GM23338 (cell line): Measurements from ENCODE around the gene EPHB1.

Experiments
- CREB1 ChIP-seq: fragments of 250-450 bp; sonication (Bioruptor Pico); IDR thresholded peaks from 2 replicates; pipeline ENCODE4 v1.5.0; 2020; ENCODE audit warnings: low read depth, mild to moderate bottlenecking, moderate library complexity
- EZH2 ChIP-seq: fragments of 200-600 bp; sonication (generic); IDR thresholded peaks from one replicate; pipeline ENCODE4 v1.8.0; 2017; ENCODE audit warnings: antibody characterized with exemption, mild to moderate bottlenecking, low read depth; ENCODE audit not compliant: unreplicated experiment
- EZH2phosphoT487 ChIP-seq: fragments of 200-600 bp; sonication (generic); IDR thresholded peaks from one replicate; pipeline ENCODE4 v1.8.1; 2018; ENCODE audit warnings: antibody characterized with exemption; ENCODE audit not compliant: unreplicated experiment
- JUNB ChIP-seq: IDR thresholded peaks from one replicate; pipeline ENCODE4 v1.6.1; 2016; ENCODE audit warnings: antibody characterized with exemption; ENCODE audit not compliant: unreplicated experiment
- POLR2AphosphoS5 ChIP-seq: IDR thresholded peaks from 2 replicates; pipeline ENCODE4 v1.6.1; 2016; ENCODE audit warnings: antibody characterized with exemption, low read depth
- STAT1 ChIP-seq: IDR thresholded peaks from one replicate; pipeline ENCODE4 v1.6.1; 2016; ENCODE audit warnings: antibody characterized with exemption; ENCODE audit not compliant: unreplicated experiment
- ZNF114 ChIP-seq: fragments of 250-450 bp; sonication (Bioruptor Pico); IDR thresholded peaks from 2 replicates; pipeline ENCODE4 v1.5.0; 2020; ENCODE audit warnings: mild to moderate bottlenecking, moderate library complexity
- TF ChIP-seq, protein P1 (sequence below): IDR thresholded peaks from one replicate; pipeline ENCODE4 v1.6.1; 2018; ENCODE audit warnings: antibody characterized with exemption; ENCODE audit not compliant: unreplicated experiment
- TF ChIP-seq, protein P2 (sequence below), 2 experiments: fragments of 200-600 bp in 1 of 2; sonication (generic) in 1 of 2; conservative IDR thresholded peaks; 2 replicates each; pipeline versions ENCODE4 v1.5.1 to v1.6.1; 2016 to 2017; ENCODE audit warnings: antibody characterized with exemption in 2 of 2, low read depth in 2 of 2, mild to moderate bottlenecking in 2 of 2, moderate library complexity in 1 of 2

GRCh38 chr3:134799393-134799792 is 4.3 kb downstream of the EPHB1 start:
- TF ChIP-seq POLR2AphosphoS5 (no peak), JUNB (no peak), EZH2 (no peak), EZH2phosphoT487 (no peak), CREB1 (no peak), ZNF114 (CRISPR knock-in tag) (no peak), STAT1 (no peak)
- TF ChIP-seq, protein P1, sequence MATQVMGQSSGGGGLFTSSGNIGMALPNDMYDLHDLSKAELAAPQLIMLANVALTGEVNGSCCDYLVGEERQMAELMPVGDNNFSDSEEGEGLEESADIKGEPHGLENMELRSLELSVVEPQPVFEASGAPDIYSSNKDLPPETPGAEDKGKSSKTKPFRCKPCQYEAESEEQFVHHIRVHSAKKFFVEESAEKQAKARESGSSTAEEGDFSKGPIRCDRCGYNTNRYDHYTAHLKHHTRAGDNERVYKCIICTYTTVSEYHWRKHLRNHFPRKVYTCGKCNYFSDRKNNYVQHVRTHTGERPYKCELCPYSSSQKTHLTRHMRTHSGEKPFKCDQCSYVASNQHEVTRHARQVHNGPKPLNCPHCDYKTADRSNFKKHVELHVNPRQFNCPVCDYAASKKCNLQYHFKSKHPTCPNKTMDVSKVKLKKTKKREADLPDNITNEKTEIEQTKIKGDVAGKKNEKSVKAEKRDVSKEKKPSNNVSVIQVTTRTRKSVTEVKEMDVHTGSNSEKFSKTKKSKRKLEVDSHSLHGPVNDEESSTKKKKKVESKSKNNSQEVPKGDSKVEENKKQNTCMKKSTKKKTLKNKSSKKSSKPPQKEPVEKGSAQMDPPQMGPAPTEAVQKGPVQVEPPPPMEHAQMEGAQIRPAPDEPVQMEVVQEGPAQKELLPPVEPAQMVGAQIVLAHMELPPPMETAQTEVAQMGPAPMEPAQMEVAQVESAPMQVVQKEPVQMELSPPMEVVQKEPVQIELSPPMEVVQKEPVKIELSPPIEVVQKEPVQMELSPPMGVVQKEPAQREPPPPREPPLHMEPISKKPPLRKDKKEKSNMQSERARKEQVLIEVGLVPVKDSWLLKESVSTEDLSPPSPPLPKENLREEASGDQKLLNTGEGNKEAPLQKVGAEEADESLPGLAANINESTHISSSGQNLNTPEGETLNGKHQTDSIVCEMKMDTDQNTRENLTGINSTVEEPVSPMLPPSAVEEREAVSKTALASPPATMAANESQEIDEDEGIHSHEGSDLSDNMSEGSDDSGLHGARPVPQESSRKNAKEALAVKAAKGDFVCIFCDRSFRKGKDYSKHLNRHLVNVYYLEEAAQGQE = no peak
- TF ChIP-seq, protein P2, sequence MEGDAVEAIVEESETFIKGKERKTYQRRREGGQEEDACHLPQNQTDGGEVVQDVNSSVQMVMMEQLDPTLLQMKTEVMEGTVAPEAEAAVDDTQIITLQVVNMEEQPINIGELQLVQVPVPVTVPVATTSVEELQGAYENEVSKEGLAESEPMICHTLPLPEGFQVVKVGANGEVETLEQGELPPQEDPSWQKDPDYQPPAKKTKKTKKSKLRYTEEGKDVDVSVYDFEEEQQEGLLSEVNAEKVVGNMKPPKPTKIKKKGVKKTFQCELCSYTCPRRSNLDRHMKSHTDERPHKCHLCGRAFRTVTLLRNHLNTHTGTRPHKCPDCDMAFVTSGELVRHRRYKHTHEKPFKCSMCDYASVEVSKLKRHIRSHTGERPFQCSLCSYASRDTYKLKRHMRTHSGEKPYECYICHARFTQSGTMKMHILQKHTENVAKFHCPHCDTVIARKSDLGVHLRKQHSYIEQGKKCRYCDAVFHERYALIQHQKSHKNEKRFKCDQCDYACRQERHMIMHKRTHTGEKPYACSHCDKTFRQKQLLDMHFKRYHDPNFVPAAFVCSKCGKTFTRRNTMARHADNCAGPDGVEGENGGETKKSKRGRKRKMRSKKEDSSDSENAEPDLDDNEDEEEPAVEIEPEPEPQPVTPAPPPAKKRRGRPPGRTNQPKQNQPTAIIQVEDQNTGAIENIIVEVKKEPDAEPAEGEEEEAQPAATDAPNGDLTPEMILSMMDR (conservative IDR thresholded peaks at IDR 0.05; ENCODE audit: low read depth in 2 of 2) = no peak
